Measurements from ENCODE around the gene MGST3. TPM values are rescaled to one million over a fixed set of nuclear protein-coding genes. Genes with fewer than 3 reads are reported as not detected.
"Not testable (repeated sequence)": the region's sequence is repeated elsewhere in the genome, so short reads cannot be mapped to it uniquely, and the experiment has no call there.

The MGST3 gene
- total RNA-seq, 2 experiments from 2014 or later, result 26.6 to 29.2 TPM

DNA sequence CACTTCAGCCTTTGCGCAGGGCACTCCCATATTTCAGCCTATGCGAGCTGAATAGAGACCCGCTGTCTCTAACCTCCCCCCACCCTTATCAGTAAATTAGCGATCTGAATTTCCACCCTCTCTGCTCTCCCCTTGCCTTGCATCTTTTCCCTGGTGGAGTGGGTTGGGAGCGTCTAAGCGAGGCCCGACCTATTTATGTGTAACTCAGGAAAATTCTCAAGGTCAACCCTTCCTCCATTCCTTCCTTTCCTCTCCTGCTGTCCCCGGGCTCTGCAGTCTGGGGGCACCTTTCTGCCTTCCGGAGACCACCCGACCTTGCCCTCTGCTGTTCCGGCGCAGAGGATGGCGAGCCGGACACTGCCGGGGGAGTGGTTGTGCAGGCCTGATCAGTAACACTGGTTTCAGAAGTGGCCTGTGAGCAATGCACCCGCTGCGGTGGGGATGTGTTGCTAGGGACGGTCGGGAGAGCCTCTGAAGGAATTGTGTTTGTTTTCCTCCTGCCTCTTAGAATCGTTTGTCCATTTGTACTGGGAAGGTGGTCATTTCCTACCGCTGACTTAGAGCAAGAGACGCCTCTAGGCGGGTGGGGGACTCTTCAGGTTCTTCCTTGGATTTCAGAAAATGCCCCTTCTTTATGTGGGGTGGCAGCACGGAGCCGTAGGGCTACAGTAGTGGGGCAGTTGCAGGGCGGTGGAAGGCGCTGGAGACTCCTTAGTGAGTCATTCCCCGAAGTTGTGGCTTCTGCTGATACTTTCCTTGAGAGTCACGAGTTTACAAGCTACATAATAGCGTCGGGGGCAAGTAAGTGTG lies 513 bp downstream of the MGST3 start:
- Mint-ChIP-seq H3K36me3 (ENCODE audit: low read depth) (peaks cover 4% of the 10 kb centered on the region), H3K4me3 (no peak overlapping the region), H3K4me1 (ENCODE audit: low read depth) (peaks cover 20% of the 10 kb centered on the region), H3K27ac (no peak overlapping the region), H3K9me3 (no peaks in the 10 kb centered on the region), H3K27me3 (ENCODE audit: low read depth) (no peaks in the 10 kb centered on the region)
- peak; percentile 69 for DNase-seq
- intact Hi-C loops (cut with micrococcal nuclease), result loop anchor here (2.0 to 10.0 kb wide), 4 partner anchors 47 to 1473 kb away; partner anchors contain the start of gene POGK
- CTCF ChIA-PET, result interaction anchor here (0.7 to 2.3 kb wide), 4 partner anchors 9 to 33 kb away, joined by 3 to 11 read pairs (median 4); no protein-coding TSS in a partner anchor

DNA sequence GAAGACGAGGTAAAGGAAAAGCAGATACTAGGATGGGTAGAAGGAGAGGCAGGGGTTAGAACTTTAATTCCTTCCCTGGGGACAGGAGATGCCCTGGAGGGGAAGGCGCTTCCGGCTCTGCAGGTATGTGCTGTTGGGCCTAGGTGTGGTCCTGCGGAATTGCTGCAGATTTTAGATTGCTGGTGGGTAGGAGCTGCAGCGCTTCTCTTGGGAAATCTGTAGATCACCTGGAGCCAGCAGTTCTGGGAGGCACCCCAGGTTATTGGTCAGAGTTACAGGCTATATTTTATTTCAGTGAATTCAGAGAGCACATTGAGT lies 1.1 kb downstream of the MGST3 start:
- CTCF ChIA-PET, result interaction anchor here (1.3 to 2.3 kb wide), 2 partner anchors 15 to 32 kb away, joined by 3 to 11 read pairs; no protein-coding TSS in a partner anchor
- Mint-ChIP-seq H3K27me3 (ENCODE audit: low read depth) (no peaks in the 10 kb centered on the region), H3K27ac (no peak overlapping the region), H3K4me1 (ENCODE audit: low read depth) (peaks cover 23% of the 10 kb centered on the region), H3K36me3 (ENCODE audit: low read depth) (peaks cover 4% of the 10 kb centered on the region), H3K4me3 (no peak overlapping the region), H3K9me3 (no peaks in the 10 kb centered on the region)
- intact Hi-C loops (cut with micrococcal nuclease), result loop anchor here (2.0 to 10.0 kb wide), 4 partner anchors 47 to 1473 kb away; partner anchors contain the start of gene POGK
- no peak for DNase-seq

DNA sequence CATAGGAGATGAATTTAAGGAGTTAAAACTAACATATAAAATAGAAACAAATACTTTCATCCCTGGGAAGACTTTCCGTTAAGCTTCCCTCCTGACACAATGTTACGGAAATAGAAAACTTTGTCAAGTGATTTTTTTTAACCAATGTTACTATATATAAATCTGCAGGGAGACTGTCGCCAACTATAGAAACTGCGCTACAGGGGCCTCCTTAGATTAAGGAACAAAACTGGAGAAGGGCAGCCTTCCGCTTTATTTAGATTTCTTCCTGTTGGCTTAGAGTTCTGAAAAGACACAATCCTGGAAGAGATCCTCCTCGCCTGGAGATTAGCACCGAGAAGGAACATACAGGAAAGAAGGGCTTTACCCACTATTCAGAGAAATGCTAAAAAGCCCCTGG lies 1.5 kb downstream of the MGST3 start:
- Mint-ChIP-seq H3K27me3 (ENCODE audit: low read depth) (no peaks in the 10 kb centered on the region), H3K36me3 (ENCODE audit: low read depth) (peaks cover 4% of the 10 kb centered on the region), H3K4me1 (ENCODE audit: low read depth) (peaks cover 23% of the 10 kb centered on the region), H3K4me3 (no peak overlapping the region), H3K27ac (no peak overlapping the region), H3K9me3 (no peaks in the 10 kb centered on the region)
- intact Hi-C loops (cut with micrococcal nuclease), result loop anchor here (2.0 to 10.0 kb wide), 4 partner anchors 46 to 1472 kb away; partner anchors contain the start of gene POGK
- CTCF ChIA-PET, result interaction anchor here (0.6 to 2.3 kb wide), 3 partner anchors 15 to 214 kb away, joined by 3 to 11 read pairs (median 3); no protein-coding TSS in a partner anchor
- no peak for DNase-seq

DNA sequence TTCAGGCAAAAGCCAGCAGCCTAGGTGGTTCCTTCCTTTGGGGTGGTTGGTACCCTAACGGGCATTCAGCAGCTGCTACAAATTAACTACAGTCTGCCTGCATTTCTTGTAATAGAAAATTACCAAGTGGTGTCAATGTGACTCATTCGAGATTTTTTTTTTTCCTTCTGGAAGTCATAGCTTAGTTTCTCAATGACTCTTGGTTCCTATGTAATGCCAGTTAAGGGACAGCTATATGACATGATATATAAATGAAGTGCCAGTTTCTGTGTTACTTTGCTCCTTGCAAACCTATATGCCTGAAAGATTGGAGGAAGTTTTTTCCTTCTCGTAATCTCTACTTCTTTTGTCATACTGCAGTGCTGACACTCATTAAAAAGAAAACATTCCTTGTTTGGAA lies 2.6 kb downstream of the MGST3 start:
- H3K27me3 Mint-ChIP-seq (ENCODE audit: low read depth), result no peaks in the 10 kb centered on the region
- CTCF ChIA-PET, result interaction anchor here (0.6 to 2.3 kb wide), 6 partner anchors 33 to 1253 kb away, joined by 3 to 11 read pairs (median 4); no protein-coding TSS in a partner anchor
- peak; percentile 8 for DNase-seq
- peaks cover 4% of the 10 kb centered on the region for H3K36me3 Mint-ChIP-seq (ENCODE audit: low read depth)
- intact Hi-C loops (cut with micrococcal nuclease), result loop anchor here (2.0 to 10.0 kb wide), 4 partner anchors 45 to 1471 kb away; partner anchors contain the start of gene POGK
- no peak overlapping the region for H3K27ac Mint-ChIP-seq
- H3K4me3 Mint-ChIP-seq, result no peak overlapping the region
- peaks cover 23% of the 10 kb centered on the region for H3K4me1 Mint-ChIP-seq (ENCODE audit: low read depth)
- no peaks in the 10 kb centered on the region for H3K9me3 Mint-ChIP-seq

DNA sequence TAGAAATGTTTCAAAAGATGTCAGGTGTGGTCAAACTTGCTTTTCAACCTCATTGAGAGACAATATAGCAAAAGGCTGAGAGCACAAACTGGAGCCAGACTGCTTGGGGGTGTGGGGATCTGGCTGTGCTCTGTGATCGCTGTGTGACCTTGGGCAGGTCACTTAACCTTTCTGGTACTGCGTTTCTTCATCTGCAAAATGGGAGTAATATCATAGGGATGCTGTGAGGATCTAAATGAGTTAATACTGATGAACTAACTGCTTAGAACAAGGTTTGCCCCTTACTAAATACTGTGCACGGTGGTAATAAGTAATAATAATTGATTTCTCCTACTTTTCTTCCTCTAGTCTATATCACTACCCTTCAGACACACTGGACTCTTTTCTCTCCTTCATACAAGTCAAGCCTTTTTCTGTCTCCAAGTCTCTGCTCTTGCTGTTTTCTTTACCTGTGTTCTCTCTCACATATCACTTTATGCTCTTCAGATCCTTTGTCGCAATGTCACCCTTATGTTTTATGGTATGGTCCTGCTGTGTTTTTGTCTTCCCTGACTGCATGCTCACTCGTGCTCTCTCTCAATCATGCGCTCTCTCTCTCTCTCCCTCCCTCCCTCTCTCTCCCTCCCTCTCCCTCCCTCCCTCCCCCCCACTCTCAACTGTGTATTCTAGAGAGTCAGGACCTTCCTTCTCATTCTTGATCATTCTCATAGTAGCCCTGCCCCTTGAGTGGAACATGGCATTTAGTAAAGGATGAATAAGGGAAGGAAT lies 3.3 kb downstream of the MGST3 start:
- H3K4me3 Mint-ChIP-seq, result no peak overlapping the region
- peaks cover 23% of the 10 kb centered on the region for H3K4me1 Mint-ChIP-seq (ENCODE audit: low read depth)
- peaks cover 4% of the 10 kb centered on the region for H3K36me3 Mint-ChIP-seq (ENCODE audit: low read depth)
- DNase-seq, result no peak
- no peaks in the 10 kb centered on the region for H3K9me3 Mint-ChIP-seq
- no peak overlapping the region for H3K27ac Mint-ChIP-seq
- intact Hi-C loops (cut with micrococcal nuclease), result loop anchor here (10.0 kb wide), 3 partner anchors 850 to 1470 kb away; partner anchors contain the start of gene POGK
- CTCF ChIA-PET, result interaction anchor here (0.6 to 2.3 kb wide), 4 partner anchors 33 to 1252 kb away, joined by 3 to 11 read pairs (median 5); no protein-coding TSS in a partner anchor
- H3K27me3 Mint-ChIP-seq (ENCODE audit: low read depth), result no peaks in the 10 kb centered on the region

DNA sequence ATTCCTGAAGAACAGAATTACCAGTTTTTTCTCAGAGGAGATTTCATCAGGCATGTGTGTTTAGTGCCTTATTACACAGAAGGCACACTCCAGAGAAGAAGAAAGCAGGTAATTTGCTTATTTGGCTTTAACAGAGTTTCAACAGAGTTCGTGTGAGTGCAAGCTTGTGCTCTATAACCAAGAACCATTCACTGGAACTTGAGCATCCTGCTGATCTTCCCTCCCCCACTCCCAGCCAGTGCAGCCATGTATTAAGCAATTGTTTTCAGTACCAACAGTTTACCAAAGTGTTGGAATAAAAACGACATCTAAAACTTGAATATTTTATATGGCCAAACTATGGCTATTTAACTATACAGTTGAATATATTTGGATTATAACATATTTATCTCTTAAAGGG lies 4.3 kb downstream of the MGST3 start:
- Mint-ChIP-seq H3K36me3 (ENCODE audit: low read depth) (peaks cover 4% of the 10 kb centered on the region), H3K27me3 (ENCODE audit: low read depth) (no peaks in the 10 kb centered on the region), H3K9me3 (no peaks in the 10 kb centered on the region), H3K4me1 (ENCODE audit: low read depth) (peaks cover 17% of the 10 kb centered on the region), H3K4me3 (no peak overlapping the region), H3K27ac (no peak overlapping the region)
- CTCF ChIA-PET, result interaction anchor here (1.3 kb wide), 1 partner anchor 34 kb away, joined by 7 read pairs; no protein-coding TSS in a partner anchor
- intact Hi-C loops (cut with micrococcal nuclease), result loop anchor here (10.0 kb wide), 3 partner anchors 849 to 1469 kb away; partner anchors contain the start of gene POGK
- no peak for DNase-seq

DNA sequence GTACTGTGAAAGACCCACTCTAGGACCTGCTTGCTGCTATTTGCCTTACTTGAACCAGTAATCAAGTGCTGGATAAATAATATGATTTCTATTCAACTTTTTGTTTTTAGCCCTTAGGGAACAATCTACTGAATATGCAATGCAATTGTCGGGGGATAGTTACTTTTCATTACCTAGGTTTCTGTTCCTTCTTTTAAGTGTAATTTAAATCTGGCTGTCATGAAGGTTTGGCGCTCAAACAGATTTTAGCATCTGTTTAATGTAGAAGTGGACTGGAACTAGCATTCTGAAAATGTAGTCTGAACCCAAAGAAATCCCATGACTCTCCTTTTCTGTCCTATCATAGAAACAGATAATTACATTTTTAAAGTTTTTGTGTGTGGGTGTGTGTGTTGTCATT lies 4.8 kb downstream of the MGST3 start:
- Mint-ChIP-seq H3K27ac (no peak overlapping the region), H3K4me3 (no peak overlapping the region), H3K27me3 (ENCODE audit: low read depth) (no peaks in the 10 kb centered on the region), H3K36me3 (ENCODE audit: low read depth) (peaks cover 4% of the 10 kb centered on the region), H3K4me1 (ENCODE audit: low read depth) (peaks cover 20% of the 10 kb centered on the region), H3K9me3 (no peaks in the 10 kb centered on the region)
- intact Hi-C loops (cut with micrococcal nuclease), result loop anchor here (10.0 kb wide), 3 partner anchors 849 to 1469 kb away; partner anchors contain the start of gene POGK
- no peak for DNase-seq
- CTCF ChIA-PET, result interaction anchor here (1.3 kb wide), 1 partner anchor 34 kb away, joined by 7 read pairs; no protein-coding TSS in a partner anchor

DNA sequence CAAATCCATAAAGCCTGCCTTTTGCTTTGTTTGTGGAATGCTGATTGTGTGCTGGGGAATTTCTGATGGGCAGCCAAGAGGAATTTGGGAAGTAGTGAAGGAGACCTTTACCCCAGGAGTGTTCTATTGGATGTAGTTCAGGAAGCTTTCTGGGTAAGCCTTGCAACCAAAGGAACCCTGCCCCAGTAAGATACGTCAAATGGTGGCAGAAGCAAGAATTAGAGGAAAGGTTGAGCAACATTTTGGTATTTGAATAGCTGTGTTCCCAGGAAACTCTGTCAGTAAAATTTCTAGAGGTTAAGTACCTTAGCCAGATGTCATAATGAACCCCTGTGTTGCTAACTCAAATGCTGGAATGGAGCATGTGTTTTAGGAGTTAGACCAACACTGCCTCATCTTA lies 6.4 kb downstream of the MGST3 start:
- H3K27ac Mint-ChIP-seq, result no peak overlapping the region
- CTCF ChIA-PET, result no interaction called here
- no peak overlapping the region for H3K4me3 Mint-ChIP-seq
- intact Hi-C loops (cut with micrococcal nuclease), result loop anchor here (10.0 kb wide), 3 partner anchors 847 to 1467 kb away; partner anchors contain the start of gene POGK
- no peak for DNase-seq
- no peaks in the 10 kb centered on the region for H3K9me3 Mint-ChIP-seq
- H3K4me1 Mint-ChIP-seq (ENCODE audit: low read depth), result peaks cover 24% of the 10 kb centered on the region
- H3K27me3 Mint-ChIP-seq (ENCODE audit: low read depth), result no peaks in the 10 kb centered on the region
- peaks cover 4% of the 10 kb centered on the region for H3K36me3 Mint-ChIP-seq (ENCODE audit: low read depth)

DNA sequence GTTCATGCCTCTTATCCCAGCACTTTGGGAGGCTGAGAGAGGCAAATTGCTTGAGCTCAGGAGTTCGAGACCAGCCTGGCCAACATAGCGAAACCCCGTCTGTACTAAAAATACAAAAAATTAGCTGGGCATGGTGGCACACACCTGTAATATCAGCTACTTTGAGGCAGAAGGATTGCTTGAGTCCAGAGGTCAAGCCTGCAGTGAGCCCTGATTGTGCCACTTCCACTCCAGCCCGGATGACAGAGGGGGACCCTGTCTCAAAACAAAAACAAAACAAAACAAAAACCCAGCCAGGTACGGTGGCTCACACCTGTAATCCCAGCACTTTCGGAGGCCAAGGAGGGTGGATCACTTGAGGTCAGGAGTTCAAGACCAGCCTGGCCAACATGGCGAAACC lies 7.2 kb downstream of the MGST3 start:
- H3K27me3 Mint-ChIP-seq (ENCODE audit: low read depth); CTCF ChIA-PET; H3K4me3 Mint-ChIP-seq; H3K27ac Mint-ChIP-seq; H3K36me3 Mint-ChIP-seq (ENCODE audit: low read depth); H3K9me3 Mint-ChIP-seq; DNase-seq: not testable (repeated sequence)
- H3K4me1 Mint-ChIP-seq (ENCODE audit: low read depth), result peaks cover 24% of the 10 kb centered on the region
- intact Hi-C loops (cut with micrococcal nuclease), result loop anchor here (10.0 kb wide), 3 partner anchors 847 to 1467 kb away; partner anchors contain the start of gene POGK

DNA sequence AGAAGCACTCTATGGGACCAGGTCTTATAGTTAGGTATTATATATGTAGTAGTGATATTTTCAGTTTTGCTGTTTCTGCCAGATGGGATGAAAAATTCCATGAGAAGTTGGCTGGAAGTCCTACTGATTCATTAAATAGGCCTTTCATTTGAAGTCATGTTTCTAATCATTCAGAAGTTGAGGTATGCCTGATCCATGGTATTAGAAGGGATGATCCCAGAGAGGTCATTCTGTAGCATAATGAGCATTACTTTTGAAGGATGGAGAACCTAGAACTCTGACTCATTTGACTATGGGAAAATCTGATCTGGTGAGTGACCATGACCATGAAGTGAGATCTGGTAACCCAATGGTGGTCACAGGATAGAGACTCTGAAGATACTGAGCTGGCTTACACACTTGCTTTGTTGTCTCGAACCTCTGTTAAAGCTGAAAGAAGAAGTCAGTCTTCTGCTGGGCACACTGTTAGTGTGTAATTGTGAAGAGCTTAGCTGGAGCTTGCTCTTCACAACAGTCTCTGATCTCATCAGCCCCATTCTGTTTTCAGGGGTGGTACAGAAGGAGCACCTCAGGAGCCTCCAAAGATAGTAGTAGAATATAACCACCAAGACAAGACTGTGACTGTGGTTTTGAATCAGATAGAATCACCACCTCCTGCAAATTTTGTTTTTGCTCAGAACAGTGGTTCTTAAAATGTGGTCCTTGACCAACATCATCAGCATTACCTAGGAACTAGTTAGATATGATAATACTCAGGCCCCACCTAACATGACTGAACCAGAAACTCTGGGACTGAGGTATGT lies 9.0 kb downstream of the MGST3 start:
- Mint-ChIP-seq H3K4me3 (no peak overlapping the region), H3K27me3 (ENCODE audit: low read depth) (no peaks in the 10 kb centered on the region), H3K9me3 (no peaks in the 10 kb centered on the region), H3K36me3 (ENCODE audit: low read depth) (peaks cover 4% of the 10 kb centered on the region), H3K4me1 (ENCODE audit: low read depth) (peaks cover 12% of the 10 kb centered on the region), H3K27ac (no peak overlapping the region)
- DNase-seq, result no peak
- CTCF ChIA-PET, result interaction anchor here (1.1 kb wide), 1 partner anchor 9 kb away, joined by 4 read pairs; the partner anchor contains the start of gene MGST3
- intact Hi-C loops (cut with micrococcal nuclease), result loop anchor here (10.0 kb wide), 3 partner anchors 845 to 1465 kb away; partner anchors contain the start of gene POGK

DNA sequence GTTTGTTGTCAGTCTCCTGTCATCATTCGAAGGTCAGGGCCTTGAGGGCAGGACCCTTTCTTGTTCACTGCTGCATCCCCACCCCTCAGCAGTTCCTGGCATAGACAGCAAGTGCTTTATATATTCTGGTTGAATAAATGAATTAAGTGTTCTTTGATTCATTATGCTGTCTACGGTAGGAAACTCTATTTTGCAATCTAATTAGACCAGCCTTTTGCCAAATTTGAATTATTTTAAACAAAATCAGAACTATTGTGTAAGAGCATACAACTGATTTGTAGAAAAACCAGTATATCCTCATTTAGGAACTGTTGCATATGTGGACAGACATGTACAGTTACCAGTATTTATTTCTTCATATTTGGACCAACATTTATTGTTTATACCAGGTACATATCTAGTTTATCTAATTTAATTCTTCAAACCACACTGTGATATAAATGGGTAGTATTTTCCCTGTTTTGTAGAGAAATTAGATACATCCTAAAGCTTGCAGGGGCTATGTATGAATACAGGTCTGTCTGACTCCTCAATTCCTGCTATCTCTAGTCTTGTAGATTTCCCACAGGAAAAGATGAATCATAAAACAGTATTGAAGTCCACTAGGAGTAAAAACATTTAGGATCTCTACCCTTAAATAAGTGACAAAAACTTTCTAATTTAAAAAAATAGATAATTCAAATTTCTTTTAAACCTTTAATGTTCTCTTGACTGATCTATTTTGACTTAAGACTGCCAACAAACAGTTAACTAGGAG lies 10.4 kb downstream of the MGST3 start:
- DNase-seq, result no peak
- CTCF ChIA-PET, result interaction anchor here (0.6 kb wide), 1 partner anchor 20 kb away, joined by 3 read pairs; no protein-coding TSS in a partner anchor
- H3K36me3 Mint-ChIP-seq (ENCODE audit: low read depth), result no peaks in the 10 kb centered on the region
- H3K4me1 Mint-ChIP-seq (ENCODE audit: low read depth), result peaks cover 20% of the 10 kb centered on the region
- no peaks in the 10 kb centered on the region for H3K9me3 Mint-ChIP-seq
- intact Hi-C loops (cut with micrococcal nuclease), result no loop called here
- H3K27me3 Mint-ChIP-seq (ENCODE audit: low read depth), result no peaks in the 10 kb centered on the region
- H3K4me3 Mint-ChIP-seq, result no peak overlapping the region
- H3K27ac Mint-ChIP-seq, result no peak overlapping the region
